Gastroesophageal sphincter (tissue), 3 donors: ENCODE measurements around the gene BGN.

ENCODE experiments used
- EP300 ChIP-seq: sonication (generic); formaldehyde crosslinking; IDR thresholded peaks from one replicate; pipeline ENCODE4 v1.6.1; 2017; ENCODE audit warnings: antibody characterized with exemption, mild to moderate bottlenecking
- TF ChIP-seq, protein P1 (sequence below), 4 experiments: fragments of 200-600 bp in 2 of 4; fragments of 450-650 bp in 2 of 4; sonication (generic) in 1 of 4; IDR thresholded peaks; one replicate each; pipeline ENCODE4 v1.5.1; 2017 to 2019; ENCODE audit warnings: antibody characterized with exemption in 4 of 4, mild to moderate bottlenecking in 2 of 4, moderate library complexity in 2 of 4

DNA sequence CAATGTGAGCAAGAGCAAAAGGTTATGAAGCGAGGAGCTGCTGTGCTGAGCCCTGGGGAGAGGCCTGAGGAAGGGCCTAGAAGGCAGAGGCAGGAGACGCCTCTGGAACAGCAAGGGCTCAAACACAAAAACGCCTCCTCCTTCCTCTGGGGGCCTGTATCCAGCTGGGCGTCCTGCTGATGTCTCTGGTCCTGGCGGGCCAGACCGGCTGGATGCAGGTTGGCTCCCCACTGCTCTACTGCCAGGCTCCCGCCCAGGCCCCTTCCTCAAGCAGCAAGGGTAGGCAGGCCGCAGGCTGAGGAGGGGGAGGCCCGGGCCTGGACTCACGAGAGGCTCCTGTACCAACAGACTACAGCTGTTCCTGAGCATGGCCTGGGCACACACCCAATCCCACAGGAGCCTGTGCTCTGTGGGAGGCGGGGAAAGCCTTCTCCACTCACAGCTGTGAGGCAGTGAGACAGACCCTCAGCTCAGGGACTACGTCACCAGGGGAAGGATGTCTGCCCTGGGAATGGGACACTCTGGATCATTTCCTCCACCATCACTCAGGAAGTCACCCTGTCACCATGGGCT is 26.7 kb upstream of the BGN start:
- TF ChIP-seq, protein P1, sequence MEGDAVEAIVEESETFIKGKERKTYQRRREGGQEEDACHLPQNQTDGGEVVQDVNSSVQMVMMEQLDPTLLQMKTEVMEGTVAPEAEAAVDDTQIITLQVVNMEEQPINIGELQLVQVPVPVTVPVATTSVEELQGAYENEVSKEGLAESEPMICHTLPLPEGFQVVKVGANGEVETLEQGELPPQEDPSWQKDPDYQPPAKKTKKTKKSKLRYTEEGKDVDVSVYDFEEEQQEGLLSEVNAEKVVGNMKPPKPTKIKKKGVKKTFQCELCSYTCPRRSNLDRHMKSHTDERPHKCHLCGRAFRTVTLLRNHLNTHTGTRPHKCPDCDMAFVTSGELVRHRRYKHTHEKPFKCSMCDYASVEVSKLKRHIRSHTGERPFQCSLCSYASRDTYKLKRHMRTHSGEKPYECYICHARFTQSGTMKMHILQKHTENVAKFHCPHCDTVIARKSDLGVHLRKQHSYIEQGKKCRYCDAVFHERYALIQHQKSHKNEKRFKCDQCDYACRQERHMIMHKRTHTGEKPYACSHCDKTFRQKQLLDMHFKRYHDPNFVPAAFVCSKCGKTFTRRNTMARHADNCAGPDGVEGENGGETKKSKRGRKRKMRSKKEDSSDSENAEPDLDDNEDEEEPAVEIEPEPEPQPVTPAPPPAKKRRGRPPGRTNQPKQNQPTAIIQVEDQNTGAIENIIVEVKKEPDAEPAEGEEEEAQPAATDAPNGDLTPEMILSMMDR (IDR thresholded peaks at IDR 0.05) = no peak
- no peak for TF ChIP-seq EP300
